Esophagus muscularis mucosa (tissue), 3 donors: ENCODE results near the gene CCR5.

Source experiments
- POLR2A ChIP-seq: fragments of 450-650 bp; IDR thresholded peaks from one replicate; pipeline ENCODE4 v1.6.1; 2017; ENCODE audit warnings: antibody characterized with exemption, moderate library complexity, mild to moderate bottlenecking, low read depth
- TF ChIP-seq, protein P1 (sequence below), 3 experiments: fragments of 200-600 bp in 2 of 3; fragments of 450-650 bp in 1 of 3; sonication (generic) in 2 of 3; IDR thresholded peaks; one replicate each; pipeline ENCODE4 v1.5.1; 2017 to 2019; ENCODE audit warnings: antibody characterized with exemption in 3 of 3, mild to moderate bottlenecking in 2 of 3, moderate library complexity in 1 of 3

- TF ChIP-seq POLR2A: no peak
- TF ChIP-seq, protein P1, sequence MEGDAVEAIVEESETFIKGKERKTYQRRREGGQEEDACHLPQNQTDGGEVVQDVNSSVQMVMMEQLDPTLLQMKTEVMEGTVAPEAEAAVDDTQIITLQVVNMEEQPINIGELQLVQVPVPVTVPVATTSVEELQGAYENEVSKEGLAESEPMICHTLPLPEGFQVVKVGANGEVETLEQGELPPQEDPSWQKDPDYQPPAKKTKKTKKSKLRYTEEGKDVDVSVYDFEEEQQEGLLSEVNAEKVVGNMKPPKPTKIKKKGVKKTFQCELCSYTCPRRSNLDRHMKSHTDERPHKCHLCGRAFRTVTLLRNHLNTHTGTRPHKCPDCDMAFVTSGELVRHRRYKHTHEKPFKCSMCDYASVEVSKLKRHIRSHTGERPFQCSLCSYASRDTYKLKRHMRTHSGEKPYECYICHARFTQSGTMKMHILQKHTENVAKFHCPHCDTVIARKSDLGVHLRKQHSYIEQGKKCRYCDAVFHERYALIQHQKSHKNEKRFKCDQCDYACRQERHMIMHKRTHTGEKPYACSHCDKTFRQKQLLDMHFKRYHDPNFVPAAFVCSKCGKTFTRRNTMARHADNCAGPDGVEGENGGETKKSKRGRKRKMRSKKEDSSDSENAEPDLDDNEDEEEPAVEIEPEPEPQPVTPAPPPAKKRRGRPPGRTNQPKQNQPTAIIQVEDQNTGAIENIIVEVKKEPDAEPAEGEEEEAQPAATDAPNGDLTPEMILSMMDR (IDR thresholded peaks at IDR 0.05): no peak
These were observed 20.5 kb upstream of the CCR5 start for GRCh38 chr3:46350262-46350565.
